NB4 (cell line): ENCODE data around the gene F2RL2.

Source experiments
- CTCF ChIP-seq: IDR thresholded peaks from one replicate; pipeline ENCODE4 v1.5.1; 2012; ENCODE audit warnings: low read depth, low read length
- MYC ChIP-seq: IDR thresholded peaks from 2 replicates; pipeline ENCODE4 v1.6.1; 2011; ENCODE audit warnings: low read depth, low read length
- POLR2A ChIP-seq: IDR thresholded peaks from 2 replicates; pipeline ENCODE4 v1.6.1; 2011; ENCODE audit warnings: mild to moderate bottlenecking; ENCODE audit not compliant: insufficient read length; ENCODE audit errors: extremely low read depth

GRCh38 chr5:76620166-76620565 lies 3.0 kb downstream of the F2RL2 start:
- TF ChIP-seq POLR2A (no peak), CTCF (no peak), MYC (no peak)
